Psoas muscle (tissue), 8 donors: Measurements from ENCODE around the gene SASH1. TPM values are rescaled to one million over a fixed set of nuclear protein-coding genes. Genes with fewer than 3 reads are reported as not detected.

Experiments used
- ATAC-seq, 4 donors: fragments of 200-7000 bp; cut with Tn5 transposase; one replicate each; pipeline ENCODE4 v1.9.1; 2020; ENCODE audit warnings: moderate library complexity in 3 of 4, mild to moderate bottlenecking in 2 of 4
- DNase-seq, 2 donors: peaks; one replicate each; pipeline ENCODE4 v3.0.0-alpha.2; 2020
- H3K27ac ChIP-seq: fragments of 200-600 bp; one replicate; pipeline ENCODE4 v1.8.0; 2022
- H3K27me3 ChIP-seq, 3 donors: fragments of 200-600 bp in 1 of 3; one replicate each; pipeline versions ENCODE4 v1.6.1 to v1.8.0; 2013 to 2022; ENCODE audit warnings: low read length in 2 of 3, mild to moderate bottlenecking in 2 of 3, moderate library complexity in 1 of 3; ENCODE audit not compliant: insufficient read depth in 3 of 3
- H3K36me3 ChIP-seq, 2 donors: fragments of 200-600 bp in 1 of 2; one replicate each; pipeline versions ENCODE4 v1.6.1 to v1.8.0; 2013 to 2022; ENCODE audit warnings: low read depth in 1 of 2, mild to moderate bottlenecking in 1 of 2, moderate library complexity in 1 of 2; ENCODE audit not compliant: insufficient read depth in 1 of 2
- H3K4me1 ChIP-seq: fragments of 200-600 bp; one replicate; pipeline ENCODE4 v1.8.0; 2022
- H3K4me3 ChIP-seq: fragments of 200-600 bp; one replicate; pipeline ENCODE4 v1.8.0; 2022; ENCODE audit warnings: mild to moderate bottlenecking
- H3K9me3 ChIP-seq: fragments of 200-600 bp; one replicate; pipeline ENCODE4 v1.8.0; 2022
- WGBS, 3 donors: extraction: QIAGEN DNeasy Blood & Tissue Kit; methylation state at CpG; one replicate each; pipeline versions ENCODE4 v1.1.6 to v1.1.7; 2013; 5-methylcytosine and 5-hydroxymethylcytosine counted together
- intact Hi-C, 2 donors: fragments of 100-400 bp; cut with DNase I; formaldehyde crosslinking; loops; one replicate each; pipeline versions ENCODE4 v1.11.0 to v1.14.2; 2022
- polyA plus RNA-seq, 3 donors: library from polyadenylated mRNA; stranded (reverse); fragments of 200-250 nt; gene quantifications; one replicate each; pipeline ENCODE4 v1.2.3, GENCODE V29; 2013
- total RNA-seq, 4 donors: library from RNA; stranded (reverse); fragmentation: NEBNext Ultra II Directional in 2 of 4; extraction: Animal tissue kit (Norgen Biotek cat#: 25700) in 2 of 4; gene quantifications; one replicate each; pipeline versions ENCODE4 v1.2.1 to v1.2.4, GENCODE V29; 2021 to 2023
- TF ChIP-seq, protein P1 (sequence below): fragments of 200-600 bp; IDR thresholded peaks from one replicate; pipeline ENCODE4 v1.8.0; 2022; ENCODE audit warnings: antibody characterized with exemption
- donor health status: healthy with polysubstance abuse.
- donor health status: DM: no; HTN: no; CAD: no; lungs with moderate emphysema.
- donor health status: Bipolar disorder and iron deficiency.
- donor health status: healthy.
- donor health status: DM: yes; HTN: yes; CAD: no.
- donor health status: DM: no; HTN: no; CAD: no.
- donor health status: DM: no; HTN: no; CAD: no.
- donor health status: DM: yes; HTN: yes; CAD: no.

Gene SASH1
- total and polyA plus RNA-seq, 7 donors = 5.0 to 26.1 (median 13.0) TPM

DNA sequence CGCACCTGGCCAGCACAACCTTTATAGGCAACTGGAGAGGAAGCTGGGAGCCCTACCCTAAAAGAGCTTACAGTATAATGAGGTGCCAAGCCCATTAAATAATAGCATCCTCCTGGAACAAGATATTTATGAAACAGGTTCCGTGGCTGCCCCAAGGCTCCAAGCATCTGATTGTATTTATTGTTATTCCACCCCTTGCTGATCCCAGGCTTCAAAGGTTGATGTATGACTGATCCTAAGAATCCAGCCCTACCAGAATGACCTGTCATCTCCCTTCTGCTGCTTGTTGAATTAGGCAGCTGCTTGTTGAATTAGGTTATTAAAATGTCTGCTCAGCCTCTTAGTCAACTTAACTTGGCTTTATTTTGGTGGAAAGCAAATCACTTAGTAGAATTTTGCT lies 35.2 kb upstream of the SASH1 start:
- H3K27me3 ChIP-seq = no peaks in the 10 kb centered on the region
- DNase-seq (no peak), ATAC-seq (peak in 1 of 4 donors; percentile 31)
- peaks cover 4% of the 10 kb centered on the region for H3K4me1 ChIP-seq
- TF ChIP-seq, protein P1, sequence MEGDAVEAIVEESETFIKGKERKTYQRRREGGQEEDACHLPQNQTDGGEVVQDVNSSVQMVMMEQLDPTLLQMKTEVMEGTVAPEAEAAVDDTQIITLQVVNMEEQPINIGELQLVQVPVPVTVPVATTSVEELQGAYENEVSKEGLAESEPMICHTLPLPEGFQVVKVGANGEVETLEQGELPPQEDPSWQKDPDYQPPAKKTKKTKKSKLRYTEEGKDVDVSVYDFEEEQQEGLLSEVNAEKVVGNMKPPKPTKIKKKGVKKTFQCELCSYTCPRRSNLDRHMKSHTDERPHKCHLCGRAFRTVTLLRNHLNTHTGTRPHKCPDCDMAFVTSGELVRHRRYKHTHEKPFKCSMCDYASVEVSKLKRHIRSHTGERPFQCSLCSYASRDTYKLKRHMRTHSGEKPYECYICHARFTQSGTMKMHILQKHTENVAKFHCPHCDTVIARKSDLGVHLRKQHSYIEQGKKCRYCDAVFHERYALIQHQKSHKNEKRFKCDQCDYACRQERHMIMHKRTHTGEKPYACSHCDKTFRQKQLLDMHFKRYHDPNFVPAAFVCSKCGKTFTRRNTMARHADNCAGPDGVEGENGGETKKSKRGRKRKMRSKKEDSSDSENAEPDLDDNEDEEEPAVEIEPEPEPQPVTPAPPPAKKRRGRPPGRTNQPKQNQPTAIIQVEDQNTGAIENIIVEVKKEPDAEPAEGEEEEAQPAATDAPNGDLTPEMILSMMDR = no peak
- no peaks in the 10 kb centered on the region for H3K36me3 ChIP-seq
- WGBS, 3 donors = 88 to 96% (median 89%) methylated on average over 2 of the region's 2 CpGs
- intact Hi-C loops = no loop called here
- H3K27ac ChIP-seq = peak overlapping the region; percentile 37
- no peaks in the 10 kb centered on the region for H3K9me3 ChIP-seq
- H3K4me3 ChIP-seq = no peak overlapping the region

DNA sequence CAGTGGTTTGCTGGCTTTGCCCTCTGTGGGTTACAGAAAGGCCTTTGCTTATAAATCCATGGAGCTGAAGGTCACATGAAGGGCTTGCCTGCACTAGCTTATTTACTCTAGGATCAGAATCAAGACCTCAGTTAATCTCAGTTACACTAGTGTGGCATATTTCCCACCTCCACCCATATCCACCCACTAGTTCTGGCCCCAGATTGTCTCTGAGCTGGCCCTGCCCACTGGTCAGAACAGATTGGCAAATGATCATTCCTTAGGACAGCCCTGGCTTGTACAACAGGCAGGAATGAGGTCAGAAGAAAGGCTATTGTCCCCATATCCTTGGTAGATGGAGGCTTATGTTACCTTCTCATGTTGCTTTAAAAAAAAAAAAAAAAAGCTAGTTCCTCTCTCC lies 33.3 kb upstream of the SASH1 start:
- no peak for ATAC-seq
- no peaks in the 10 kb centered on the region for H3K27me3 ChIP-seq
- intact Hi-C loops = no loop called here
- TF ChIP-seq, protein P1 = no peak
- no peaks in the 10 kb centered on the region for H3K9me3 ChIP-seq
- no peaks in the 10 kb centered on the region for H3K36me3 ChIP-seq
- no peak overlapping the region for H3K4me3 ChIP-seq
- peaks cover 4% of the 10 kb centered on the region for H3K4me1 ChIP-seq
- H3K27ac ChIP-seq = no peak overlapping the region
- no peak for DNase-seq

DNA sequence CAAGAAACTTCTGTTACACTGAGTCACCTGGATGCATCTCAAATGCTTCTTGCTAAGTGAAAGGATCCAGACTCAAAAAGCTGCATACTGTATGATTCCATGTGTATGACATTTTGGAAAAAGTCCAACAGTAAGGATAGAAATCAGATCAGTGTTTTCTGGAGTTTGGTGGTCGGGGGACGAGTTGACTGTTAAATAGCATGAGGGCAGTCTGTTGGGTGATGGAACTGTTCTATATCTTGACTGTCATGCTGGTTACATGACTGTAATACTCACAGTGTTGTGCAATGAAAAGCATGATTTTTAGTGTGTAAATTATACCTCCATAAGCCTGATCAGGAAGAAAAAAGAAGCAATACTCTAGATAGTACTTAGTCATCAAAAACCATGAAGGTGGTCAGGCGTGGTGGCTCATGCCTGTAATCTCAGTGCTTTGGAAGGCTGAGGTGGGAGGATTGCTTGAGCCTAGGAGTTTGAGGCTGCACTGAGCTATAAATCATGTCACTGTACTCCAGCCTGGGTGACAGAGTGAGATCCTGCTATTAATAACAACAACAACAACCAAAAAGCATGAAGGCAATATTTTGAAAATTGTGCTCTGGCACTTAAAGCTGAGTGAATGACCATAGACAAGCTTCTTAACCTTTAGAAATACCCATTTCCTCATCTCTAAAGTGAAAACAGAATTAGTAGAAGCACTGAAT lies 30.5 kb upstream of the SASH1 start:
- Histone ChIP-seq H3K4me1 (peaks cover 4% of the 10 kb centered on the region), H3K4me3 (no peak overlapping the region), H3K27ac (no peak overlapping the region), H3K9me3 (no peaks in the 10 kb centered on the region), H3K36me3 (no peaks in the 10 kb centered on the region), H3K27me3 (no peaks in the 10 kb centered on the region)
- DNase-seq = no peak
- intact Hi-C loops = no loop called here
- WGBS, 3 donors = 62 to 73% (median 64%) methylated on average over 3 of the region's 3 CpGs
- ATAC-seq = peak in 1 of 4 donors; percentile 23
- TF ChIP-seq, protein P1 = no peak

DNA sequence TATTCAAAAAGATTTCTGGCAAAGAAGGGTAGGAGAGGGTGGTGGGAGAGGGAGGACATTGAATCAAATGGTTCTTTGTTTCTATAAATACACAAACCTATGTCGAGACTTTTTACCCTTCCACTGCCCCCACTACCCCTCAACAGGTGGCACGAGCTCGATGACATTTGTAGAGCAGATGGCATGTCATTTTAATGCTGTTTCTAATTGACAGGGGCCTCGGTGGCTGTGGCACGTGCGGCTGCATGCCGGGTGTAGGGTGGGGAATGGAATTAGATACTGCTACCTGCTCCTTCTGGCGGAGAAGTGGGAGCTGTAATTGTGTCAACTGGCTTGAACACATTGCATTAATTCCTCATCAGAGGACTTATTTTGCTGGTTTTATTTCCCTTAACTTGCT lies 29.1 kb upstream of the SASH1 start:
- no peaks in the 10 kb centered on the region for H3K36me3 ChIP-seq
- TF ChIP-seq, protein P1 = no peak
- intact Hi-C loops = no loop called here
- H3K4me3 ChIP-seq = no peak overlapping the region
- 21 to 47% (median 28%) methylated on average over 8 of the region's 8 CpGs for WGBS, 3 donors
- H3K9me3 ChIP-seq = no peaks in the 10 kb centered on the region
- DNase-seq (no peak), ATAC-seq (no peak)
- H3K27me3 ChIP-seq = no peaks in the 10 kb centered on the region
- peaks cover 4% of the 10 kb centered on the region for H3K4me1 ChIP-seq
- no peak overlapping the region for H3K27ac ChIP-seq

DNA sequence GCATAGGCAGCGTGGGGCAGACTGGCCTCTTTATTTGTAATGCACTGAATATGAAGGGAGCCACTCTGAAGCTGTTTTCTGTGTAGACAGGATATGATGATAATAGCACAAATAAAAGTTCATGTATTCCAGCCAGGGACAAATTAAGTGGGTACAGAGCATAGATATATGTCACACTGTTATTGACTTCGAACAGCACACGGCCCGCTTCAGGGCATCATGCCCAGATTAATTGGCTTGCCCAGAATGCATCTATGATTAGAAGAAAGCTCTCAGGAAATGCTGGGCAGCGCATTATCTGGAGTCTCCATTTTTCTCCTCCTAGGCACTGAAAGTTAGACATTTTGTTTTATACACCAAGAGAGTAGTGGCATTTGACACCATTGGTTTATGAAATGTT lies 26.3 kb upstream of the SASH1 start:
- Histone ChIP-seq H3K27me3 (no peaks in the 10 kb centered on the region), H3K9me3 (no peaks in the 10 kb centered on the region), H3K36me3 (no peaks in the 10 kb centered on the region), H3K4me3 (no peak overlapping the region), H3K27ac (no peak overlapping the region), H3K4me1 (no peaks in the 10 kb centered on the region)
- intact Hi-C loops = no loop called here
- no peak for ATAC-seq
- WGBS, 3 donors = 49 to 60% (median 57%) methylated on average over 5 of the region's 5 CpGs
- DNase-seq = no peak
- TF ChIP-seq, protein P1 = no peak
